AG10803 (cell line): ENCODE results near the gene ITGA11.

Source experiments
- DNase-seq: peaks from one replicate; pipeline ENCODE4 v3.0.0; 2010; ENCODE audit warnings: low read depth
- H3K4me3 ChIP-seq: 2 replicates; pipeline ENCODE4 v1.5.1; 2011; ENCODE audit warnings: mild to moderate bottlenecking, low read length, control low read depth
- CTCF ChIP-seq: conservative IDR thresholded peaks from 2 replicates; pipeline ENCODE4 v1.5.1; 2011; ENCODE audit warnings: mild to moderate bottlenecking, low read length, control low read depth, inconsistent platforms

ITGA11 gene, protein sequence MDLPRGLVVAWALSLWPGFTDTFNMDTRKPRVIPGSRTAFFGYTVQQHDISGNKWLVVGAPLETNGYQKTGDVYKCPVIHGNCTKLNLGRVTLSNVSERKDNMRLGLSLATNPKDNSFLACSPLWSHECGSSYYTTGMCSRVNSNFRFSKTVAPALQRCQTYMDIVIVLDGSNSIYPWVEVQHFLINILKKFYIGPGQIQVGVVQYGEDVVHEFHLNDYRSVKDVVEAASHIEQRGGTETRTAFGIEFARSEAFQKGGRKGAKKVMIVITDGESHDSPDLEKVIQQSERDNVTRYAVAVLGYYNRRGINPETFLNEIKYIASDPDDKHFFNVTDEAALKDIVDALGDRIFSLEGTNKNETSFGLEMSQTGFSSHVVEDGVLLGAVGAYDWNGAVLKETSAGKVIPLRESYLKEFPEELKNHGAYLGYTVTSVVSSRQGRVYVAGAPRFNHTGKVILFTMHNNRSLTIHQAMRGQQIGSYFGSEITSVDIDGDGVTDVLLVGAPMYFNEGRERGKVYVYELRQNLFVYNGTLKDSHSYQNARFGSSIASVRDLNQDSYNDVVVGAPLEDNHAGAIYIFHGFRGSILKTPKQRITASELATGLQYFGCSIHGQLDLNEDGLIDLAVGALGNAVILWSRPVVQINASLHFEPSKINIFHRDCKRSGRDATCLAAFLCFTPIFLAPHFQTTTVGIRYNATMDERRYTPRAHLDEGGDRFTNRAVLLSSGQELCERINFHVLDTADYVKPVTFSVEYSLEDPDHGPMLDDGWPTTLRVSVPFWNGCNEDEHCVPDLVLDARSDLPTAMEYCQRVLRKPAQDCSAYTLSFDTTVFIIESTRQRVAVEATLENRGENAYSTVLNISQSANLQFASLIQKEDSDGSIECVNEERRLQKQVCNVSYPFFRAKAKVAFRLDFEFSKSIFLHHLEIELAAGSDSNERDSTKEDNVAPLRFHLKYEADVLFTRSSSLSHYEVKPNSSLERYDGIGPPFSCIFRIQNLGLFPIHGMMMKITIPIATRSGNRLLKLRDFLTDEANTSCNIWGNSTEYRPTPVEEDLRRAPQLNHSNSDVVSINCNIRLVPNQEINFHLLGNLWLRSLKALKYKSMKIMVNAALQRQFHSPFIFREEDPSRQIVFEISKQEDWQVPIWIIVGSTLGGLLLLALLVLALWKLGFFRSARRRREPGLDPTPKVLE

DNA sequence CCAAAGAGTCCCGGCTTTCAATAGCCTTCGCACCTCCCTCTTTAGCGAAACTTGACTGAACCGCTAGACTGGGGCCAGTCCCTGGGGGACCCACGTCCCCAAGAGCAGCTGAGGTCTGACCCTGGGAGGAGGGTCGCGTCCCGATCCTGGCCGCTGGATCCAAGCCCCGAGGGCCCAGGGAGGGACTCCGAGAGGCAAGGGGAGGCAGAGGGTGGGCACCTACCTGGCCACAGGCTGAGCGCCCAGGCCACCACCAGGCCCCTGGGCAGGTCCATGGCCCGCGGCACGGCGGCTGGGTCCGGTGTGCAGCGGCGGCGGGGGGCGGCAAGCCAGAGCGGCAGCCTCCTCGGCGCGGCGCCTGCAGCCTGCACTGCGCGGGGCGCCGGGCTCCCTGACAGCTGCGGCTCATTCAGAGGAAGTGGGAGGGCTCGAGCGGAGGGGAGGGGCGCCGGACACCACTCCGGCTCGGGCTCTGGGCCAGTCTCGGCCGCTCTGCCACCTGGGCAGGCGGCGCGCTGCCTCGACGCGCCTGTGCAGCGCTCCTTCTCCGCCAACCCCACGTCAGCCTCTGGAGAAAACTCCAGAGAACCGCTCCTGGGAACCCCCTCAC, at the start of gene ITGA11:
Gene ITGA11 (minus strand): TSS at position 372 of the 610 bp plus-strand sequence. CDS start 97 bp downstream, at position 275.
- H3K4me3 ChIP-seq, result peak within 1 kb of the TSS; percentile 99
- TF ChIP-seq CTCF, result no peak
- peak; percentile 79 for DNase-seq

DNA sequence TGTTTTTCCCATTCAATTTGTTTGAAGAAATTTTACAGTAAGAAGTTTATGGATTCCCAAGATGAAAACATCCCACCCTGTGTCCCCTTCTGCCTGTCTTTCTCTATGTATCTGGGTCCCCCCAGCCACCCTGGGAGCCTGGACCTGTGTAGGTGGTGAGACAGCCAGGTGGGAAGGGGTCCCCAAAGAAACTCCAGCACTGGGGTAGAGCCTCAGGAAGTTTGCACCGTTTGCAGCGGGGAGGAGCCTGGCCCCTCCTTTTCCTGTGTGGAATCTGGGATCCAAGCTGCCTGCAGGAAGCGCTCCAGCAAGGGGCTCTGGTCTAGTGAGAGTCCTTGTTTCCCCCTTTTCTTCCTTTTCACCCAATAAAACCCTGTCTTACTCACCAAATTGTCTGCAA, 49.4 kb upstream of the ITGA11 start:
- no peak for DNase-seq
- no peak for TF ChIP-seq CTCF
- no peak overlapping the region for H3K4me3 ChIP-seq

DNA sequence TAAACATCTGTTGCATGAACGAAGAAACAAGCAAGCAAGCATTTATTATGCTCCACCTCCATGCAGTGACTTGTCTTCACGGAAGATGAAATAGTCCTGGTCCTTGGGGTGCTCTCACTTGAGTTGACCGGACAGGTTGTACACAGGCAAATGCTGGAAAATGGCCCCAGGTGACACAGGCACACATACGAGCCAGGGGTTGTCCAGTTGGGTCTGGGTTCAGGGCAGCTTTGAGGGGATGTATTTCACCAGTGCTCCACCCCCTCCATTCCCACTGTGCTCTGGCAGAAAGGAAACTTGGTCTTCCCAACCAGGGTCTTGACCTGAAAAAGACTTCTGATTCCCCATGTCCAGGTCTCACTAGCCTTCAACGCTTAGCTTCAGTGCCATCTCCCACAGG, 48.3 kb upstream of the ITGA11 start:
- no peak for TF ChIP-seq CTCF
- DNase-seq, result no peak
- no peak overlapping the region for H3K4me3 ChIP-seq

- no peak for TF ChIP-seq CTCF
- no peak overlapping the region for H3K4me3 ChIP-seq
- peak; percentile 65 for DNase-seq
Measured at GRCh38 chr15:68479870-68480269, 47.9 kb upstream of the ITGA11 start.

GRCh38 chr15:68479406-68479805, 47.4 kb upstream of the ITGA11 start:
- peak; percentile 100 for DNase-seq
- H3K4me3 ChIP-seq, result no peak overlapping the region
- TF ChIP-seq CTCF, result no peak

- TF ChIP-seq CTCF, result no peak
- H3K4me3 ChIP-seq, result no peak overlapping the region
- no peak for DNase-seq
Measured at GRCh38 chr15:68478853-68479252, 46.9 kb upstream of the ITGA11 start.
